Astrocyte of the spinal cord (primary cell): ENCODE measurements around the gene STMN3.
A peak's percentile ranks its signal among the peaks of the same experiment; 100 is the strongest.

Experiments used
- DNase-seq: peaks from one replicate; pipeline ENCODE4 v3.0.0; 2011; ENCODE audit warnings: low read depth, low spot score
- H3K4me3 ChIP-seq: 2 replicates; pipeline ENCODE4 v1.5.1; 2011; ENCODE audit warnings: low read depth, mild to moderate bottlenecking, low read length, moderate library complexity
- in situ Hi-C: cut with HindIII; loops from 2 replicates; pipeline ENCODE4 v1.10.0; 2017; ENCODE audit warnings: low sequenced_read_pairs
- TF ChIP-seq, protein P1 (sequence below): IDR thresholded peaks from 2 replicates; pipeline ENCODE4 v1.5.1; 2012; ENCODE audit warnings: low read depth, mild to moderate bottlenecking, low read length, inconsistent platforms

Gene STMN3

DNA sequence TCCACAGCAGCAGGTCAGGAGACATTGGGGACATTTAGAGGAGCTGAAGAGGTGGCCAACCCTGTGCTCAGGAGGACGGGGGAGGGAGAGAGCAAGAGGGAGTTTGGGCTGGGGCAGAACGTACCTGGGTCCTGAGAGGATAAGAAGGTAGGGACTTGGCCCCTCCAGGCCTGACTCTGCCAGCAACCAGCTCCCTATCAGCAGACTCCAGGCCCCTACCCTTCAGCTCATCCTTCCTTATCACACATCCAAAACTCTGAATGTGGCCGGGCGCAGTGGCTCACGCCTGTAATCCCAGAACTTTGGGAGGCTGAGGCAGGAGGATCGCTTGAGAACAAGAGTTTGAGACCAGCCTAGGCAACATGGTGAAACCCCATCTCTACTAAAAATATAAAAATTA lies 5.0 kb downstream of the STMN3 start:
- TF ChIP-seq, protein P1, sequence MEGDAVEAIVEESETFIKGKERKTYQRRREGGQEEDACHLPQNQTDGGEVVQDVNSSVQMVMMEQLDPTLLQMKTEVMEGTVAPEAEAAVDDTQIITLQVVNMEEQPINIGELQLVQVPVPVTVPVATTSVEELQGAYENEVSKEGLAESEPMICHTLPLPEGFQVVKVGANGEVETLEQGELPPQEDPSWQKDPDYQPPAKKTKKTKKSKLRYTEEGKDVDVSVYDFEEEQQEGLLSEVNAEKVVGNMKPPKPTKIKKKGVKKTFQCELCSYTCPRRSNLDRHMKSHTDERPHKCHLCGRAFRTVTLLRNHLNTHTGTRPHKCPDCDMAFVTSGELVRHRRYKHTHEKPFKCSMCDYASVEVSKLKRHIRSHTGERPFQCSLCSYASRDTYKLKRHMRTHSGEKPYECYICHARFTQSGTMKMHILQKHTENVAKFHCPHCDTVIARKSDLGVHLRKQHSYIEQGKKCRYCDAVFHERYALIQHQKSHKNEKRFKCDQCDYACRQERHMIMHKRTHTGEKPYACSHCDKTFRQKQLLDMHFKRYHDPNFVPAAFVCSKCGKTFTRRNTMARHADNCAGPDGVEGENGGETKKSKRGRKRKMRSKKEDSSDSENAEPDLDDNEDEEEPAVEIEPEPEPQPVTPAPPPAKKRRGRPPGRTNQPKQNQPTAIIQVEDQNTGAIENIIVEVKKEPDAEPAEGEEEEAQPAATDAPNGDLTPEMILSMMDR = no peak
- no peak overlapping the region for H3K4me3 ChIP-seq
- in situ Hi-C loops = no loop called here
- no peak for DNase-seq

GRCh38 chr20:63645218-63645617 lies 8.0 kb downstream of the STMN3 start:
- no peak overlapping the region for H3K4me3 ChIP-seq
- TF ChIP-seq, protein P1 = no peak
- DNase-seq = no peak
- in situ Hi-C loops = no loop called here

DNA sequence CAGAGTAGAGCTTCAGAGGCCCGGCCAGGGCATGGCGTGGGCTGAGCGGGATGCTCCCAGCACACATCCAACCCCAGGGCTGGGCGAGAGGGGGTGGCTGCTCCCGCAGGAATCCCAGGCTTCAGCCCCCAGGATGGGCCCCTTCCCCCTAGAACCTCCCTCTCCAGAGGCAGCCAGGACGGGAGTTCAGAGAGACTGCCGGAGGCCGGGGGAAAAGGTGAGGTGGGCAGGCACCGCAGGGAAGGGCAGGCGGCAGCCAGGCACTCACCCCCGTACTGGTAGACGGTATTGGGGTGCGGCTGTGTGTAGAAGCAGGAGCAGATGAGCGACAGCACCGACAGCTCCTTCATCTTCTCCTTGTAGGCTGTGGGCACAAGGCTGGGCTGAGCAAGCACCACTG lies 9.3 kb downstream of the STMN3 start:
- TF ChIP-seq, protein P1 = no peak
- no peak overlapping the region for H3K4me3 ChIP-seq
- in situ Hi-C loops = no loop called here
- no peak for DNase-seq

DNA sequence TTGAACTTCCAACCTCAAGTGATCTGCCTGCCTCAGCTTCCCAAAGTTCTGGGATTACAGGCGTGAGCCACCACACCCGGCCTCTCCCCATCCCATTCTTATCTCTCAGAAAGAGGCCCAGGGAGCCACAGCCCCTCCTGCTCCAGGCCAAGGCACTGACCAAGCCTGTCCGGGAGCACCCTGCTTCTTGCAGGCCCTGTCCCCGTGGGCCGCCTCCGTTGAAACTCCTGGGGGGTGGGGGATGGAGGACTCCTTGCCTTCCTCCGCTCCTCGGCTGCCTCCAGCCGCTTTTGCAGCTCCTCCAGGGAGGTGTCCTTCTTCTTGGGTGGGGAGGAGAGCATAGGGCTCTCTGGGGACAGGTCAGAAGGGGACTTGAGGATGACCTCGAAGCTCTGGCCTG lies 9.7 kb downstream of the STMN3 start:
- no peak overlapping the region for H3K4me3 ChIP-seq
- in situ Hi-C loops = no loop called here
- TF ChIP-seq, protein P1 = no peak
- DNase-seq = no peak

DNA sequence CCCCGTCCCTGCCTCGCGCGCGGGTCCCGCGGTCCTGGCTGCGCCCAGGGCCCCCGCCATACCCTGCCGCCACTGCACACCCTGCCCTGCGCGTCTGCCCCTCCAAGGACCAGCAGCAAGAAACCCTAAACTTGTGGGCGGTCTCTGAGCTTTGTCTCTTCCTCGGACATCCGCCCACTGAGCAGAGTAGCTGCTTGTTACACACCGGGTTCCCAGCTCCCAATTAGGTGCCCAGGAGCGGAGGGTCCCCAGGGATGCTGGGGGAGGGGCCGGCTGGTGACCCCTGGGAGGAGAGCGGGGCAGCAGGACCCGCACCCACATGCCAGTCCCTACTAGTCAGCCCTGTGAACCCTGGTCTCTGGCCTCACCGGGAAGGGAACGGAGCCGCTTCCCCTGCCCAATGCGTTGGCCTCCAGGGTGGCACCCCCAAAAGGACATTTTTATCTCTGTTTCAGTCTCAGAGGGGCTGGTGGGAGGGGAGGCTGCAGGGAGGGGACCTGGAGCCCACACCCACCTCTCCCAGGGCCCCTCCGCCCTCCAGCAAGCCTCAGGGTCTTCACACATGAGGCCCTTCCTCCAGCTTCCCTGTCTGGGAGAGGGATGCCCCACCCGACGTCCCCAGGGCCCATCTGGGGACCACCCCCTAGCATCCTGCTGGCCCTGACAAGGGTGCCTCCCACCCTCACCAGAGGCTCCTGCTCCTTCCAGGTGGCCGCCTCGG lies 10.5 kb downstream of the STMN3 start:
- TF ChIP-seq, protein P1 = no peak
- DNase-seq = no peak
- H3K4me3 ChIP-seq = no peak overlapping the region
- in situ Hi-C loops = no loop called here

DNA sequence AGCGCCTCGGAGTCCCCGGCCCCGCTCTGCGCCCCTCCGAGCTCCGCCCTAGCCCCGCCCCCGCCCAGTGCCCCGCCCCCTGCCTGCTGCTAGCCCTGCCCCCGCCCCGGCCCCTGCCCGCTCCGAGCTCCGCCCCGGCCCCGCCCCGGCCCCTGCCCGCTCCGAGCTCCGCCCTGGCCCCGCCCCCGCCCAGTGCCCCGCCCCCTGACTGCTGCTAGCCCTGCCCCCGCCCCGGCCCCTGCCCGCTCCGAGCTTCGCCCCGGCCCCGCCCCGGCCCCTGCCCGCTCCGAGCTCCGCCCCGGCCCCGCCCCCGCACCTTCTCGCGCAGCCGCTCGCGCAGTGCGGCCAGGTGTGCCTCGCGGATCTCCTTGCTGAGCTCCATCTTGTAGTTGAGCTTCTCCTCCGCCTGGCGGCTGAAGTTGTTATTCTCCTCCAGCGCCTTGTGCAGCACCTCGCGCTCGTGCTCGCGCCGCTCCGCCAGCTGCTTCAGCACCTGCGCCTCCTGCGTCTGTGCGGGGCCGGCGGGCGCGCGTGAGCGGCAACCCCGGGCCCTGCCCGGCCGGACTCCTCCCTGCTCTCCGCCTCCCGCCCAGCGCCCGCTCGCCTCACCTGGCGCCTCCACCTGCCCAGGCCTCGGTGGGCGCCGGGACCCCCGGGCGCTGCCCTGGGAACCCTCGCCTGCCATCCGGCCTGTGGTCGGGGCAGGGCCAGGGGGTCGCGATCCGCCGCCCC lies 11.3 kb downstream of the STMN3 start:
- peak; percentile 67 for DNase-seq
- TF ChIP-seq, protein P1 = peak; percentile 25
- in situ Hi-C loops = no loop called here
- H3K4me3 ChIP-seq = peak overlapping the region; percentile 42
